ENCODE measurements around the gene MEI1. TPM values are rescaled to one million over a fixed set of nuclear protein-coding genes. Genes with fewer than 3 reads are reported as not detected.
"Not testable (repeated sequence)": the region's sequence is repeated elsewhere in the genome, so short reads cannot be mapped to it uniquely, and the experiment has no call there.

The MEI1 gene
- total and polyA plus RNA-seq, 4 donors = 0.49 to 2.0 (median 1.4) TPM; not detected in 1

GRCh38 chr22:41686890-41687289, 12.4 kb upstream of the MEI1 start:
- DNase-seq = peak in 1 of 2 donors; percentile 58
- 91 to 94% methylated on average over 11 of the region's 11 CpGs for WGBS, 2 donors
- H3K4me3 ChIP-seq (ENCODE audit: low read length in 2 of 2); H3K36me3 ChIP-seq (ENCODE audit: control insufficient read depth in 1 of 2, insufficient read depth in 2 of 2, low read length in 1 of 2); H3K27me3 ChIP-seq (ENCODE audit: control insufficient read depth in 1 of 2, insufficient read depth in 2 of 2, low read length in 1 of 2); ATAC-seq (ENCODE audit: low FRiP score); H3K27ac ChIP-seq (ENCODE audit: low read depth in 1 of 2, low read length in 2 of 2); H3K4me1 ChIP-seq (ENCODE audit: control insufficient read depth in 1 of 2, insufficient read depth in 2 of 2, low read length in 2 of 2); H3K9me3 ChIP-seq (ENCODE audit: control insufficient read depth, low read length): not testable (repeated sequence)
- intact Hi-C loops (cut with DNase I) = loop anchor here in 1 of 2 donors (5.0 kb wide), 1 partner anchor 385 kb away; the partner anchor contains the start of genes NAGA and PHETA2

GRCh38 chr22:41687901-41688364, 11.4 kb upstream of the MEI1 start:
- Histone ChIP-seq H3K27ac (ENCODE audit: low read depth in 1 of 2, low read length in 2 of 2) (peak overlapping the region in 1 of 2 donors; percentile 80), H3K9me3 (ENCODE audit: control insufficient read depth, low read length) (no peaks in the 10 kb centered on the region), H3K36me3 (ENCODE audit: control insufficient read depth in 1 of 2, insufficient read depth in 2 of 2, low read length in 1 of 2) (no peaks in the 10 kb centered on the region), H3K4me1 (ENCODE audit: control insufficient read depth in 1 of 2, insufficient read depth in 2 of 2, low read length in 2 of 2) (no peaks in the 10 kb centered on the region), H3K27me3 (ENCODE audit: control insufficient read depth in 1 of 2, insufficient read depth in 2 of 2, low read length in 1 of 2) (no peaks in the 10 kb centered on the region), H3K4me3 (ENCODE audit: low read length in 2 of 2) (peak overlapping the region; percentile 53 to 62)
- DNase-seq (peak in 1 of 2 donors; percentile 63), ATAC-seq (ENCODE audit: low FRiP score) (peak; percentile 45)
- intact Hi-C loops (cut with DNase I) = loop anchor here in 1 of 2 donors (2.0 to 5.0 kb wide), 2 partner anchors 21 to 384 kb away; partner anchors contain the start of genes NAGA and PHETA2
- 0 to 1% methylated on average over 20 of the region's 20 CpGs for WGBS, 2 donors

- peak; percentile 96 to 97 for DNase-seq
- H3K4me1 ChIP-seq (ENCODE audit: control insufficient read depth in 1 of 2, insufficient read depth in 2 of 2, low read length in 2 of 2) = no peaks in the 10 kb centered on the region
- H3K4me3 ChIP-seq (ENCODE audit: low read length in 2 of 2) = peak within 1 kb of the TSS; percentile 53 to 62
- peaks cover 0 to 2% of the 10 kb centered on the region in 2 donors for H3K36me3 ChIP-seq (ENCODE audit: control insufficient read depth in 1 of 2, insufficient read depth in 2 of 2, low read length in 1 of 2)
- WGBS, 2 donors = 1 to 2% methylated on average over 62 of the region's 62 CpGs
- intact Hi-C loops (cut with DNase I) = loop anchor here in 1 of 2 donors (2.0 to 5.0 kb wide), 2 partner anchors 22 to 384 kb away; partner anchors contain the start of genes NAGA and PHETA2
- H3K27me3 ChIP-seq (ENCODE audit: control insufficient read depth in 1 of 2, insufficient read depth in 2 of 2, low read length in 1 of 2) = no peaks in the 10 kb centered on the region
- H3K27ac ChIP-seq (ENCODE audit: low read depth in 1 of 2, low read length in 2 of 2) = peak within 1 kb of the TSS in 1 of 2 donors; percentile 80
- ATAC-seq (ENCODE audit: low FRiP score) = peak; percentile 97
- H3K9me3 ChIP-seq (ENCODE audit: control insufficient read depth, low read length) = no peaks in the 10 kb centered on the region
Observed at GRCh38 chr22:41688365-41689211, 10.7 kb upstream of the MEI1 start, which contains the start of gene SNU13. SNU13 (minus strand) TSS chr22:41688867; CDS start chr22:41688796, 71 bp downstream.

GRCh38 chr22:41690476-41690875, 8.8 kb upstream of the MEI1 start:
- no peak for ATAC-seq (ENCODE audit: low FRiP score)
- peak in 1 of 2 donors; percentile 64 for DNase-seq
- 82 to 90% methylated on average over 3 of the region's 3 CpGs for WGBS, 2 donors
- no peak overlapping the region for H3K27ac ChIP-seq (ENCODE audit: low read depth in 1 of 2, low read length in 2 of 2)
- H3K4me3 ChIP-seq (ENCODE audit: low read length in 2 of 2) = no peak overlapping the region
- intact Hi-C loops (cut with DNase I) = no loop called here
- no peaks in the 10 kb centered on the region for H3K4me1 ChIP-seq (ENCODE audit: control insufficient read depth in 1 of 2, insufficient read depth in 2 of 2, low read length in 2 of 2)
- no peaks in the 10 kb centered on the region for H3K27me3 ChIP-seq (ENCODE audit: control insufficient read depth in 1 of 2, insufficient read depth in 2 of 2, low read length in 1 of 2)
- H3K36me3 ChIP-seq (ENCODE audit: control insufficient read depth in 1 of 2, insufficient read depth in 2 of 2, low read length in 1 of 2) = peaks cover 0 to 2% of the 10 kb centered on the region in 2 donors
- no peaks in the 10 kb centered on the region for H3K9me3 ChIP-seq (ENCODE audit: control insufficient read depth, low read length)

- no peaks in the 10 kb centered on the region for H3K4me1 ChIP-seq (ENCODE audit: control insufficient read depth in 1 of 2, insufficient read depth in 2 of 2, low read length in 2 of 2)
- H3K4me3 ChIP-seq (ENCODE audit: low read length in 2 of 2) = no peak overlapping the region
- no peak for ATAC-seq (ENCODE audit: low FRiP score)
- no peaks in the 10 kb centered on the region for H3K27me3 ChIP-seq (ENCODE audit: control insufficient read depth in 1 of 2, insufficient read depth in 2 of 2, low read length in 1 of 2)
- H3K9me3 ChIP-seq (ENCODE audit: control insufficient read depth, low read length) = no peaks in the 10 kb centered on the region
- DNase-seq = no peak
- H3K36me3 ChIP-seq (ENCODE audit: control insufficient read depth in 1 of 2, insufficient read depth in 2 of 2, low read length in 1 of 2) = peaks cover 0 to 2% of the 10 kb centered on the region in 2 donors
- 89 to 92% methylated on average over 2 of the region's 2 CpGs for WGBS, 2 donors
- intact Hi-C loops (cut with DNase I) = no loop called here
- no peak overlapping the region for H3K27ac ChIP-seq (ENCODE audit: low read depth in 1 of 2, low read length in 2 of 2)
Observed at GRCh38 chr22:41695211-41695610, 4.1 kb upstream of the MEI1 start.

GRCh38 chr22:41696703-41697102, 2.6 kb upstream of the MEI1 start:
- DNase-seq = no peak
- Histone ChIP-seq H3K27ac (ENCODE audit: low read depth in 1 of 2, low read length in 2 of 2) (no peak overlapping the region), H3K4me1 (ENCODE audit: control insufficient read depth in 1 of 2, insufficient read depth in 2 of 2, low read length in 2 of 2) (no peaks in the 10 kb centered on the region), H3K4me3 (ENCODE audit: low read length in 2 of 2) (no peak overlapping the region), H3K27me3 (ENCODE audit: control insufficient read depth in 1 of 2, insufficient read depth in 2 of 2, low read length in 1 of 2) (no peaks in the 10 kb centered on the region), H3K36me3 (ENCODE audit: control insufficient read depth in 1 of 2, insufficient read depth in 2 of 2, low read length in 1 of 2) (peaks cover 0 to 2% of the 10 kb centered on the region in 2 donors), H3K9me3 (ENCODE audit: control insufficient read depth, low read length) (no peaks in the 10 kb centered on the region)
- 56 to 61% methylated on average over 11 of the region's 11 CpGs for WGBS, 2 donors
- ATAC-seq (ENCODE audit: low FRiP score) = no peak
- intact Hi-C loops (cut with DNase I) = loop anchor here (2.0 kb wide), 1 partner anchor 244 kb away; no protein-coding TSS in a partner anchor

GRCh38 chr22:41697126-41697775, 2.1 kb upstream of the MEI1 start:
- intact Hi-C loops (cut with DNase I) = loop anchor here (2.0 kb wide), 1 partner anchor 244 kb away; no protein-coding TSS in a partner anchor
- H3K4me1 ChIP-seq (ENCODE audit: control insufficient read depth in 1 of 2, insufficient read depth in 2 of 2, low read length in 2 of 2) = no peaks in the 10 kb centered on the region
- no peak overlapping the region for H3K4me3 ChIP-seq (ENCODE audit: low read length in 2 of 2)
- H3K9me3 ChIP-seq (ENCODE audit: control insufficient read depth, low read length) = no peaks in the 10 kb centered on the region
- ATAC-seq (ENCODE audit: low FRiP score) = peak; percentile 87
- no peaks in the 10 kb centered on the region for H3K27me3 ChIP-seq (ENCODE audit: control insufficient read depth in 1 of 2, insufficient read depth in 2 of 2, low read length in 1 of 2)
- peaks cover 0 to 2% of the 10 kb centered on the region in 2 donors for H3K36me3 ChIP-seq (ENCODE audit: control insufficient read depth in 1 of 2, insufficient read depth in 2 of 2, low read length in 1 of 2)
- 24 to 25% methylated on average over 12 of the region's 12 CpGs for WGBS, 2 donors
- no peak overlapping the region for H3K27ac ChIP-seq (ENCODE audit: low read depth in 1 of 2, low read length in 2 of 2)
- DNase-seq = peak; percentile 95 to 99

GRCh38 chr22:41700108-41700364, 733 bp downstream of the MEI1 start:
- H3K27ac ChIP-seq (ENCODE audit: low read depth in 1 of 2, low read length in 2 of 2) = no peak overlapping the region
- no peak for DNase-seq
- intact Hi-C loops (cut with DNase I) = no loop called here
- H3K4me3 ChIP-seq (ENCODE audit: low read length in 2 of 2) = no peak overlapping the region
- no peak for ATAC-seq (ENCODE audit: low FRiP score)
- H3K4me1 ChIP-seq (ENCODE audit: control insufficient read depth in 1 of 2, insufficient read depth in 2 of 2, low read length in 2 of 2) = no peaks in the 10 kb centered on the region
- H3K27me3 ChIP-seq (ENCODE audit: control insufficient read depth in 1 of 2, insufficient read depth in 2 of 2, low read length in 1 of 2) = no peaks in the 10 kb centered on the region
- no peaks in the 10 kb centered on the region for H3K9me3 ChIP-seq (ENCODE audit: control insufficient read depth, low read length)
- 94 to 97% methylated on average over 16 of the region's 16 CpGs for WGBS, 2 donors
- H3K36me3 ChIP-seq (ENCODE audit: control insufficient read depth in 1 of 2, insufficient read depth in 2 of 2, low read length in 1 of 2) = no peaks in the 10 kb centered on the region
